OCI-LY1 (cell line): Measurements from ENCODE around the gene DENND10.

Experiments used
- H2AFZ ChIP-seq: fragments of 200-600 bp; sonication (generic), shearing (Covaris generic); 2 replicates; pipeline ENCODE4 v1.6.0; 2014; ENCODE audit warnings: antibody characterized with exemption, mild to moderate bottlenecking, low read length
- H3F3A ChIP-seq: fragments of 200-600 bp; sonication (generic), shearing (Covaris generic); 2 replicates; pipeline ENCODE4 v1.6.0; 2014; ENCODE audit warnings: mild to moderate bottlenecking, antibody characterized with exemption, low read length, moderate library complexity; ENCODE audit not compliant: insufficient read depth
- H3K27ac ChIP-seq: fragments of 200-600 bp; sonication (generic); 2 replicates; pipeline ENCODE4 v1.5.1; 2014; ENCODE audit warnings: low read length, mixed run types, mild to moderate bottlenecking, low read depth; ENCODE audit not compliant: poor library complexity, severe bottlenecking
- H3K27me3 ChIP-seq: fragments of 200-600 bp; sonication (generic); 2 replicates; pipeline ENCODE4 v1.6.0; 2014; ENCODE audit warnings: antibody characterized with exemption, mild to moderate bottlenecking, low read length, moderate library complexity; ENCODE audit not compliant: insufficient read depth
- H3K36me3 ChIP-seq: fragments of 200-600 bp; sonication (generic); 2 replicates; pipeline ENCODE4 v1.6.1; 2014; ENCODE audit warnings: mild to moderate bottlenecking, antibody characterized with exemption, low read length, moderate library complexity, mixed read lengths; ENCODE audit not compliant: insufficient read depth
- H3K4me1 ChIP-seq: fragments of 200-600 bp; sonication (generic); 2 replicates; pipeline ENCODE4 v1.5.1; 2014; ENCODE audit warnings: mild to moderate bottlenecking, low read length, moderate library complexity; ENCODE audit not compliant: insufficient read depth, severe bottlenecking
- H3K4me2 ChIP-seq: fragments of 200-600 bp; sonication (generic), shearing (Covaris generic); 2 replicates; pipeline ENCODE4 v1.6.1; 2014; ENCODE audit warnings: low read length
- H3K4me3 ChIP-seq: fragments of 200-600 bp; sonication (generic); 2 replicates; pipeline ENCODE4 v1.5.1; 2014; ENCODE audit warnings: low read length, low read depth, mild to moderate bottlenecking, mixed read lengths; ENCODE audit not compliant: poor library complexity, severe bottlenecking
- H3K79me2 ChIP-seq: fragments of 200-600 bp; shearing (Covaris generic); 2 replicates; pipeline ENCODE4 v1.6.1; 2016; ENCODE audit warnings: mixed run types, low read length, mixed read lengths; ENCODE audit not compliant: insufficient read depth
- H3K9ac ChIP-seq: fragments of 200-600 bp; sonication (generic), shearing (Covaris generic); 2 replicates; pipeline ENCODE4 v1.6.1; 2014; ENCODE audit warnings: mild to moderate bottlenecking, low read length, mixed read lengths
- H3K9me2 ChIP-seq: fragments of 200-600 bp; sonication (generic), shearing (Covaris generic); 2 replicates; pipeline ENCODE4 v1.6.1; 2014; ENCODE audit warnings: low read depth, mild to moderate bottlenecking, low read length, mixed read lengths
- H3K9me3 ChIP-seq: fragments of 200-600 bp; shearing (Covaris generic); 2 replicates; pipeline ENCODE4 v1.6.1; 2014; ENCODE audit warnings: low read length, mixed read lengths
- H4K20me1 ChIP-seq: fragments of 200-600 bp; sonication (generic), shearing (Covaris generic); 2 replicates; pipeline ENCODE4 v1.6.0; 2016; ENCODE audit warnings: mild to moderate bottlenecking, low read length; ENCODE audit not compliant: insufficient read depth
- CTCF ChIP-seq: fragments of 200-600 bp; sonication (generic), shearing (Covaris generic); IDR thresholded peaks from 2 replicates; pipeline ENCODE4 v1.5.1; 2017; ENCODE audit warnings: mild to moderate bottlenecking, antibody characterized with exemption, low read length, moderate library complexity, mixed read lengths
- EZH2 ChIP-seq: fragments of 200-600 bp; sonication (generic), shearing (Covaris generic); IDR thresholded peaks from 2 replicates; pipeline ENCODE4 v1.8.0; 2017; ENCODE audit warnings: borderline replicate concordance, mixed run types, mild to moderate bottlenecking, antibody characterized with exemption, low read length, moderate library complexity, mixed read lengths

DENND10 gene

GRCh38 chr10:119161680-119162451 is 58.0 kb downstream of the DENND10 start:
- no peak overlapping the region for H3K4me2 ChIP-seq
- no peak overlapping the region for H2AFZ ChIP-seq
- H3K79me2 ChIP-seq = no peaks in the 10 kb centered on the region
- no peaks in the 10 kb centered on the region for H3K9me3 ChIP-seq
- no peaks in the 10 kb centered on the region for H4K20me1 ChIP-seq
- no peaks in the 10 kb centered on the region for H3K27me3 ChIP-seq
- no peak overlapping the region for H3K9ac ChIP-seq
- H3K4me3 ChIP-seq = no peak overlapping the region
- no peak overlapping the region for H3K27ac ChIP-seq
- H3F3A ChIP-seq = no peaks in the 10 kb centered on the region
- no peak for TF ChIP-seq CTCF
- no peak for TF ChIP-seq EZH2
- H3K4me1 ChIP-seq = peaks cover 21% of the 10 kb centered on the region
- H3K9me2 ChIP-seq = no peaks in the 10 kb centered on the region
- peaks cover 60% of the 10 kb centered on the region for H3K36me3 ChIP-seq

GRCh38 chr10:119162452-119163092 is 58.7 kb downstream of the DENND10 start:
- TF ChIP-seq CTCF (no peak), EZH2 (no peak)
- Histone ChIP-seq H3K4me2 (no peak overlapping the region), H3F3A (no peaks in the 10 kb centered on the region), H3K9me2 (no peaks in the 10 kb centered on the region), H3K9me3 (no peaks in the 10 kb centered on the region), H3K36me3 (peaks cover 63% of the 10 kb centered on the region), H3K4me1 (peaks cover 21% of the 10 kb centered on the region), H3K9ac (no peak overlapping the region), H3K27ac (no peak overlapping the region), H3K4me3 (no peak overlapping the region), H3K27me3 (no peaks in the 10 kb centered on the region), H3K79me2 (no peaks in the 10 kb centered on the region), H4K20me1 (no peaks in the 10 kb centered on the region), H2AFZ (no peak overlapping the region)

GRCh38 chr10:119165171-119166117 is 61.5 kb downstream of the DENND10 start, which contains the start of gene SFXN4:
TSS of gene SFXN4 (minus strand) at chr10:119165714. CDS start at chr10:119165647, 67 bp downstream.
- H3K27me3 ChIP-seq = no peaks in the 10 kb centered on the region
- H3K79me2 ChIP-seq = no peaks in the 10 kb centered on the region
- H2AFZ ChIP-seq = peak within 1 kb of the TSS; percentile 96
- peak within 1 kb of the TSS; percentile 69 for H3K27ac ChIP-seq
- H3K4me2 ChIP-seq = peak within 1 kb of the TSS; percentile 99
- TF ChIP-seq EZH2 (no peak), CTCF (no peak)
- H3K4me1 ChIP-seq = peaks cover 21% of the 10 kb centered on the region
- H3K9me2 ChIP-seq = no peaks in the 10 kb centered on the region
- H3K4me3 ChIP-seq = peak within 1 kb of the TSS; percentile 84
- H3K9ac ChIP-seq = peak within 1 kb of the TSS; percentile 89
- H3K36me3 ChIP-seq = peaks cover 64% of the 10 kb centered on the region
- no peaks in the 10 kb centered on the region for H3K9me3 ChIP-seq
- H4K20me1 ChIP-seq = no peaks in the 10 kb centered on the region
- H3F3A ChIP-seq = no peaks in the 10 kb centered on the region
